Breast epithelium (tissue), 3 donors: ENCODE measurements around the gene FBXO2.

Experiments
- CTCF ChIP-seq, 3 donors: fragments of 450-650 bp; IDR thresholded peaks; one replicate each; pipeline ENCODE4 v1.5.1; 2016 to 2017; ENCODE audit warnings: antibody characterized with exemption in 3 of 3, mild to moderate bottlenecking in 3 of 3, moderate library complexity in 3 of 3
- POLR2A ChIP-seq: fragments of 450-650 bp; IDR thresholded peaks from one replicate; pipeline ENCODE4 v1.6.1; 2016; ENCODE audit warnings: antibody characterized with exemption, mild to moderate bottlenecking, moderate library complexity

GRCh38 chr1:11684070-11684469, 29.8 kb upstream of the FBXO2 start:
- TF ChIP-seq CTCF (IDR thresholded peaks at IDR 0.05) (no peak), POLR2A (no peak)
